Activated naive CD4-positive, alpha-beta T cell treated with anti-CD3 and anti-CD28 coated beads, Interleukin-2, amount 50 U/mL, for 72 hours (primary cell): ENCODE results near the gene SPEM3. TPM values are rescaled to one million over a fixed set of nuclear protein-coding genes. Genes with fewer than 3 reads are reported as not detected.

Experiments used
- ATAC-seq, 2 donors: fragments of 150-1000 bp; cut with Tn5 transposase; 2 replicates each; pipeline ENCODE4 v1.10.0; 2021; ENCODE audit warnings: mild to moderate bottlenecking in 2 of 2, moderate library complexity in 2 of 2
- DNase-seq, 2 donors: peaks; one replicate each; pipeline ENCODE4 v3.0.0; 2021 to 2022; ENCODE audit warnings: low spot score in 2 of 2
- H3K27ac Mint-ChIP-seq, 2 donors: one replicate each; pipeline ENCODE4 v1.8.0; 2022; ENCODE audit warnings: mild to moderate bottlenecking in 2 of 2, mixed read lengths in 2 of 2
- H3K36me3 Mint-ChIP-seq, 2 donors: one replicate each; pipeline ENCODE4 v1.8.0; 2022; ENCODE audit warnings: mixed read lengths in 2 of 2
- H3K9me3 Mint-ChIP-seq, 2 donors: one replicate each; pipeline ENCODE4 v1.8.0; 2022; ENCODE audit warnings: mixed read lengths in 2 of 2
- total RNA-seq, 2 donors: library from RNA; stranded (reverse); gene quantifications; one replicate each; pipeline ENCODE4 v1.2.3, GENCODE V29; 2022

The SPEM3 gene
- total RNA-seq, 2 donors from 2014 or later = not detected

GRCh38 chr17:7396147-7396546 lies 32.5 kb upstream of the SPEM3 start:
- no peak overlapping the region for H3K27ac Mint-ChIP-seq
- H3K36me3 Mint-ChIP-seq = peaks cover 9 to 19% of the 10 kb centered on the region in 2 donors
- no peaks in the 10 kb centered on the region for H3K9me3 Mint-ChIP-seq
- DNase-seq (no peak), ATAC-seq (no peak)

GRCh38 chr17:7398612-7399011 lies 30.0 kb upstream of the SPEM3 start:
- no peak overlapping the region for H3K27ac Mint-ChIP-seq
- no peak for ATAC-seq
- DNase-seq = no peak
- peaks cover 0 to 9% of the 10 kb centered on the region in 2 donors for H3K36me3 Mint-ChIP-seq
- no peaks in the 10 kb centered on the region for H3K9me3 Mint-ChIP-seq

- DNase-seq (no peak), ATAC-seq (no peak)
- H3K36me3 Mint-ChIP-seq = no peaks in the 10 kb centered on the region
Measured at GRCh38 chr17:7403043-7403726, 25.5 kb upstream of the SPEM3 start.

GRCh38 chr17:7403727-7403976 lies 25.0 kb upstream of the SPEM3 start:
- DNase-seq (no peak), ATAC-seq (peak in 1 of 2 donors; percentile 43)
- Mint-ChIP-seq H3K9me3 (no peaks in the 10 kb centered on the region), H3K27ac (peak overlapping the region in 1 of 2 donors; percentile 82), H3K36me3 (no peaks in the 10 kb centered on the region)

More at GRCh38 chr17:7403043-7403726, 25.5 kb upstream of the SPEM3 start:
- Mint-ChIP-seq H3K27ac (peak overlapping the region; percentile 82 to 91), H3K9me3 (no peaks in the 10 kb centered on the region)

DNA sequence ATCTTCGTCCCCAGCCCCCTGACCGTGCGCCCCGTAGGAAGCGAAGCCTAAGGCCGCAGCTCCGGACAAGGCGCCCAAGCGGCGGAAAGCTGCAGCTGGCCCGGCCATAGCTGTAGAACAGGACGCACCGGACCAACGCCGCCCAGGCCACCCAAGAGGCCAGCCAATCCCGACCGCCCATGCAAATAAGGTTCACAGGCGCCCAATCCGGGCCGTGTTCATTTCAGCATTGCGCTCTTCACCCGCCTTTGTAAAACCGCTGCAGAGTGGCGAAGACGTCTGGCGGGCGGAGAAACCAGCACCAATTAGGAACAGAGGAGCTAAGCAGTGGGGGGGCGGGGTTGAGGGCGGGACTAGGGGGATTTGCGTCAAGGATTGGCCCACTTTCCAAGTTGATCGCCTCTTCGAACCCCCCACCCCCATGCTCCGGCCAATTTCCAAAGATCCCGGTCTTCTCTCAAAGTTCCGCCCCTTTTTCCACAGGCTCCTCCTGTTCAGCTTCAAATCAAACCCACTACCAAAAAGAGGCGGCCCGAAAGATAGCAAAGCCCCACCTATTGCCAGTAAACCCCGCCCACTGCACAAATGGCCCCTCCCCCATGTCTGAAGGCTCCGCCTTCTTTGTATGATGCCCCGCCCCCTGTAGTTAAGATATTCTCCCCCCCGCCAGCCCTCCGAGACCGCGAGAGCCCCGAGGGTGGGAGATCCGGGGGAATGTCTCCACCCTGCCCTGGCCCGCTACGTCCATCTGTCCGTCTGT lies 24.5 kb upstream of the SPEM3 start, which contains the start of gene TMEM256:
TSS of gene TMEM256 (minus strand) at position 121 of the 760 bp plus-strand sequence. CDS start at position 108, 13 bp downstream.
- Mint-ChIP-seq H3K9me3 (no peaks in the 10 kb centered on the region), H3K36me3 (no peaks in the 10 kb centered on the region), H3K27ac (peak within 1 kb of the TSS; percentile 82 to 97)
- ATAC-seq (peak; percentile 93 to 94), DNase-seq (peak; percentile 89 to 98)

GRCh38 chr17:7404737-7405349 lies 23.8 kb upstream of the SPEM3 start:
- no peaks in the 10 kb centered on the region for H3K9me3 Mint-ChIP-seq
- peak; percentile 51 to 54 for ATAC-seq
- peak in 1 of 2 donors; percentile 63 for DNase-seq
- no peaks in the 10 kb centered on the region for H3K36me3 Mint-ChIP-seq
- peak overlapping the region; percentile 82 to 97 for H3K27ac Mint-ChIP-seq

GRCh38 chr17:7405350-7406234 lies 23.1 kb upstream of the SPEM3 start:
- H3K36me3 Mint-ChIP-seq = no peaks in the 10 kb centered on the region
- H3K9me3 Mint-ChIP-seq = no peaks in the 10 kb centered on the region
- DNase-seq (no peak), ATAC-seq (no peak)
- H3K27ac Mint-ChIP-seq = peak overlapping the region; percentile 31 to 40

GRCh38 chr17:7406235-7406825 lies 22.3 kb upstream of the SPEM3 start:
- ATAC-seq (no peak), DNase-seq (no peak)
- no peaks in the 10 kb centered on the region for H3K36me3 Mint-ChIP-seq
- H3K27ac Mint-ChIP-seq = peak overlapping the region in 1 of 2 donors; percentile 40
- no peaks in the 10 kb centered on the region for H3K9me3 Mint-ChIP-seq

DNA sequence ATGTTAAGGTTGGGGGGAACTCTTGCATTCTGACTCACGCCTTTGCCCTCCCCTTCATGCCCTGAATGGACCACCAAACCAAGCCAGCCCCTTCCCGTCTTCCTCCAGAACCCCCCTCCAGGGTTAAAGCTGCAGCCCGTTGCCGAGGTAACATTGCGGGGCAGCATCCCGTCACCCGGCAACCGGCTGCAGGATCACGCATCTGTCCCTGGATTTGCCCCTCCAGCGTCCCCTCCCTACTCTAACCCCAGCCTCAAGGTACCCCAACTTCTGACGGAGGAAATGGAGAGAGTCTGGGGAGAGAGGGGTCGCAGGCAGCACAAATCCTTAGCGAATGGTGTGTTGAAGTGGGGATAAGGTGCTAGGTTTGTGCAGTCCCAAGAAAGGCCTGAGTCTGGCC lies 21.6 kb upstream of the SPEM3 start:
- Mint-ChIP-seq H3K36me3 (no peaks in the 10 kb centered on the region), H3K27ac (no peak overlapping the region), H3K9me3 (no peaks in the 10 kb centered on the region)
- DNase-seq (no peak), ATAC-seq (no peak)

DNA sequence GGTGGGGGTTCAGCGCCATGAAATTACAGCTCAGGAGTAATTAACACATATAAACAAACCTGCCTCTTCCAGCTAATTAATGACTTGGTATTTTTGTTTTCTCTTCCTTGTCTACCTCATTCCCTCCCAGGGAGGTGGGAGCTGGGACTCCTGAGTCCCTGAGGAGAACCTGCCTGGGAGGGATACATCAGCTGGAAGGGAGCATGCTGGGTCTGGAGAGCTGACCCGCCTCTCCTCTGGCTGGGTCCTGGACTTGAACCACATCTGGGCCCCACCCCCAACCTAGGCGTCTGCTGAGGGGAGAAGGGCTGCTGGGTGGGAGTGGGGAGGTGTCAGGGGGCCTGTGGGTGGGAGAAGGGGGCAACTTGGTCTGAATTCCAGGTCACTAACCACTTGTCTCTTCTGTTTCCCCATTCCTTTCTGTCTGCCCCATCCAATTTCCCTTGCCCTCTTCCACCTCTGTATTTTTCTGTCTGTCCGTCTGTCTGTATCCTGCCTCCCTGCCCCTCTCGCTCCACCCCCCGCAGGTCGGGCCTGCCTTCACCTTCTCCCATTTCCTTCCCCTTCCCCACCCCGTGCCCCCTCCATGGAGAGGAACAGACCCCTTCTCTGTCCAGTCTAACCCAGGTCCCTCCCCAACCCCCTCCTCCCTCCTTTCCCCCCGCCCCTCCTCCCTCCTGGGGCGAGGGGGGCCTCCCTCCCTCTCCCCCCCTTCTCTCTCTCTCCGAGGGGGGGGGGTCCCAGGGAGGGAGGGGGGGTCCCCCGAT lies 21.0 kb upstream of the SPEM3 start, which contains the start of gene NLGN2:
TSS of gene NLGN2 (plus strand) at position 361 of the 767 bp plus-strand sequence. CDS start 411 bp downstream, outside the sequence.
- Mint-ChIP-seq H3K36me3 (no peaks in the 10 kb centered on the region), H3K27ac (no peak within 1 kb of the TSS), H3K9me3 (no peaks in the 10 kb centered on the region)
- DNase-seq (no peak), ATAC-seq (no peak)

- Mint-ChIP-seq H3K36me3 (no peaks in the 10 kb centered on the region), H3K27ac (no peak overlapping the region), H3K9me3 (no peaks in the 10 kb centered on the region)
- DNase-seq = no peak
- ATAC-seq = no peak
Measured at GRCh38 chr17:7408252-7408727, 20.4 kb upstream of the SPEM3 start.

GRCh38 chr17:7408863-7409262 lies 19.8 kb upstream of the SPEM3 start:
- ATAC-seq (no peak), DNase-seq (no peak)
- H3K9me3 Mint-ChIP-seq = no peaks in the 10 kb centered on the region
- no peak overlapping the region for H3K27ac Mint-ChIP-seq
- no peaks in the 10 kb centered on the region for H3K36me3 Mint-ChIP-seq

- ATAC-seq (no peak), DNase-seq (no peak)
- Mint-ChIP-seq H3K36me3 (no peaks in the 10 kb centered on the region), H3K9me3 (no peaks in the 10 kb centered on the region), H3K27ac (no peak overlapping the region)
Measured at GRCh38 chr17:7409716-7410115, 18.9 kb upstream of the SPEM3 start.

GRCh38 chr17:7410634-7411426 lies 17.8 kb upstream of the SPEM3 start:
- no peak for DNase-seq
- no peak overlapping the region for H3K27ac Mint-ChIP-seq

GRCh38 chr17:7411427-7411750 lies 17.3 kb upstream of the SPEM3 start:
- ATAC-seq (no peak), DNase-seq (no peak)
- H3K9me3 Mint-ChIP-seq = no peaks in the 10 kb centered on the region
- H3K27ac Mint-ChIP-seq = no peak overlapping the region
- no peaks in the 10 kb centered on the region for H3K36me3 Mint-ChIP-seq

More at GRCh38 chr17:7410634-7411426, 17.8 kb upstream of the SPEM3 start:
- no peaks in the 10 kb centered on the region for H3K9me3 Mint-ChIP-seq
- H3K36me3 Mint-ChIP-seq = no peaks in the 10 kb centered on the region
- no peak for ATAC-seq
